G401 (cell line): ENCODE data around the gene HIP1. TPM values are rescaled to one million over a fixed set of nuclear protein-coding genes. Genes with fewer than 3 reads are reported as not detected.
"Not testable (repeated sequence)": the region's sequence is repeated elsewhere in the genome, so short reads cannot be mapped to it uniquely, and the experiment has no call there.

Source experiments
- DNase-seq: peaks from one replicate; pipeline ENCODE4 v3.0.0-alpha.2; 2015; ENCODE audit warnings: low spot score
- in situ Hi-C: cut with HindIII; loops from 2 replicates; pipeline ENCODE4 v1.10.0; 2016; ENCODE audit warnings: low sequenced_read_pairs, mixed read lengths
- total RNA-seq: library from RNA; depleted of rRNA; stranded (reverse); fragments of >200 nt; shearing (Covaris generic); gene quantifications from 2 replicates; pipeline ENCODE4 v1.2.3, GENCODE V29; 2014; rRNA removed

HIP1 gene
- total RNA-seq: 19.1 and 33.2 TPM in 2 replicates

GRCh38 chr7:75738604-75738974 lies at the start of gene HIP1:
TSS of gene HIP1 (minus strand) at chr7:75738941. CDS start at chr7:75738920, 21 bp downstream.
- no peak for DNase-seq
- in situ Hi-C loops: no loop called here

- in situ Hi-C loops: not testable (repeated sequence)
Measured at GRCh38 chr7:75788154-75788847, 49.6 kb upstream of the HIP1 start.

GRCh38 chr7:75783058-75783457 lies 44.3 kb upstream of the HIP1 start:
- DNase-seq, in situ Hi-C loops: not testable (repeated sequence)

More at GRCh38 chr7:75788154-75788847, 49.6 kb upstream of the HIP1 start:
- not testable (repeated sequence) for DNase-seq

GRCh38 chr7:75780647-75781273 lies 42.0 kb upstream of the HIP1 start:
- DNase-seq, in situ Hi-C loops: not testable (repeated sequence)

- in situ Hi-C loops, DNase-seq: not testable (repeated sequence)
Measured at GRCh38 chr7:75779516-75779915, 40.8 kb upstream of the HIP1 start.

- in situ Hi-C loops, DNase-seq: not testable (repeated sequence)
Measured at GRCh38 chr7:75779035-75779434, 40.3 kb upstream of the HIP1 start.

GRCh38 chr7:75776295-75776971 lies 37.7 kb upstream of the HIP1 start:
- in situ Hi-C loops: no loop called here
- no peak for DNase-seq

- in situ Hi-C loops: loop anchor here (25.0 kb wide), 2 partner anchors 112 to 187 kb away; no protein-coding TSS in a partner anchor
- DNase-seq: not testable (repeated sequence)
Measured at GRCh38 chr7:75773958-75774357, 35.2 kb upstream of the HIP1 start.

- no peak for DNase-seq
Measured at GRCh38 chr7:75772081-75773077, 33.6 kb upstream of the HIP1 start, which contains the start of gene CCL26. TSS of gene CCL26 (minus strand) at chr7:75772211. CDS start at chr7:75772176, 35 bp downstream.

GRCh38 chr7:75771224-75771623 lies 32.5 kb upstream of the HIP1 start:
- in situ Hi-C loops: loop anchor here (25.0 kb wide), 2 partner anchors 109 to 184 kb away; no protein-coding TSS in a partner anchor
- DNase-seq: no peak

More at GRCh38 chr7:75772081-75773077, 33.6 kb upstream of the HIP1 start, which contains the start of gene CCL26:
- in situ Hi-C loops: loop anchor here (25.0 kb wide), 2 partner anchors 110 to 185 kb away; no protein-coding TSS in a partner anchor

- peak; percentile 68 for DNase-seq
- in situ Hi-C loops: loop anchor here (25.0 kb wide), 2 partner anchors 100 to 175 kb away; no protein-coding TSS in a partner anchor
Measured at GRCh38 chr7:75762350-75762917, 23.7 kb upstream of the HIP1 start.

GRCh38 chr7:75761801-75762200 lies 23.1 kb upstream of the HIP1 start:
- in situ Hi-C loops: loop anchor here (25.0 kb wide), 2 partner anchors 100 to 174 kb away; no protein-coding TSS in a partner anchor
- DNase-seq: not testable (repeated sequence)

GRCh38 chr7:75758491-75758890 lies 19.8 kb upstream of the HIP1 start:
- in situ Hi-C loops: loop anchor here (25.0 kb wide), 2 partner anchors 96 to 171 kb away; no protein-coding TSS in a partner anchor
- no peak for DNase-seq

GRCh38 chr7:75757860-75758259 lies 19.1 kb upstream of the HIP1 start:
- DNase-seq: no peak
- in situ Hi-C loops: loop anchor here (25.0 kb wide), 2 partner anchors 96 to 171 kb away; no protein-coding TSS in a partner anchor

GRCh38 chr7:75756991-75757676 lies 18.4 kb upstream of the HIP1 start:
- DNase-seq: no peak
- in situ Hi-C loops: loop anchor here (25.0 kb wide), 2 partner anchors 95 to 170 kb away; no protein-coding TSS in a partner anchor

GRCh38 chr7:75756206-75756990 lies 17.7 kb upstream of the HIP1 start:
- no peak for DNase-seq
- in situ Hi-C loops: loop anchor here (25.0 kb wide), 2 partner anchors 94 to 169 kb away; no protein-coding TSS in a partner anchor
